ENCODE data around the gene ROBO1. TPM values are rescaled to one million over a fixed set of nuclear protein-coding genes. Genes with fewer than 3 reads are reported as not detected.

The ROBO1 gene
- total and polyA plus RNA-seq, 12 donors: 6.4 to 144 (median 43.9) TPM

DNA sequence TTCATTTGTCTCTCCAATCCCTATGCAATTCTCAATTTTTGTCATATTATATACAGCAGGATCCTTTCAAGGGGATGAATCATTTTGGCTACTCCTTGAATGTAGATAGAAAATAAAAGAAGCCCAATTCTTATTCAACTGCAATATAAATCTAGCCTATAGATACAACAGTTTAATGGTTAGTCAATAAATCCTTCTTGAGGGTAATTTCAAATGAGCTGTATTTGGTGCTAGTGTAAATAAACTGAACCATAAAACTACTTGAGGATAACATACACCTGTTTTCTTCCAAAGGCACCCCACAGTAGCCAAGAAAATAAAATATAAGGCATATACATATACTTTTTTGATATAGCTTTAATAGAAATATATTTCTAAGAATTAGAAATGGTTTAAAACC is 830.3 kb downstream of the ROBO1 start:
- no peak for TF ChIP-seq POLR2A (IDR thresholded peaks at IDR 0.05)
- TF ChIP-seq, protein P1, sequence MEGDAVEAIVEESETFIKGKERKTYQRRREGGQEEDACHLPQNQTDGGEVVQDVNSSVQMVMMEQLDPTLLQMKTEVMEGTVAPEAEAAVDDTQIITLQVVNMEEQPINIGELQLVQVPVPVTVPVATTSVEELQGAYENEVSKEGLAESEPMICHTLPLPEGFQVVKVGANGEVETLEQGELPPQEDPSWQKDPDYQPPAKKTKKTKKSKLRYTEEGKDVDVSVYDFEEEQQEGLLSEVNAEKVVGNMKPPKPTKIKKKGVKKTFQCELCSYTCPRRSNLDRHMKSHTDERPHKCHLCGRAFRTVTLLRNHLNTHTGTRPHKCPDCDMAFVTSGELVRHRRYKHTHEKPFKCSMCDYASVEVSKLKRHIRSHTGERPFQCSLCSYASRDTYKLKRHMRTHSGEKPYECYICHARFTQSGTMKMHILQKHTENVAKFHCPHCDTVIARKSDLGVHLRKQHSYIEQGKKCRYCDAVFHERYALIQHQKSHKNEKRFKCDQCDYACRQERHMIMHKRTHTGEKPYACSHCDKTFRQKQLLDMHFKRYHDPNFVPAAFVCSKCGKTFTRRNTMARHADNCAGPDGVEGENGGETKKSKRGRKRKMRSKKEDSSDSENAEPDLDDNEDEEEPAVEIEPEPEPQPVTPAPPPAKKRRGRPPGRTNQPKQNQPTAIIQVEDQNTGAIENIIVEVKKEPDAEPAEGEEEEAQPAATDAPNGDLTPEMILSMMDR (IDR thresholded peaks at IDR 0.05): no peak
- intact Hi-C loops (cut with DNase I): no loop called here

DNA sequence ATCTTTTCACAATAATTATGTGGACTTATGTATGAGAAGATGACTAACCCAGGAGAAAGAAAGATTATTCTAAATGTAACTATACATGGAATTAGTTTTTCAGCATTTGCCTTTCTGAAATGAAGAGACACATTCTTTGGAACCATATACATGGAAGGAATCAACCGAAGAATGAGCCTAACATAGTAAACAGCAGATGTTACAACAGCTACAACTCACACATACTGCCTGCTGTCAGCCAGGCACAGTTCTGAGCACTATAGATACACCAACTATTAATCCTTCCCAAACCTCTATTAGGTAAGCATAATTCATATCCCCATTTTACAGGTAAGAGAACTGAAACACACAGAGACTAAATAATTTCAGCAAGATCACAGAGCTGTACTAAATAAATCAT is 840.0 kb downstream of the ROBO1 start:
- intact Hi-C loops (cut with DNase I): no loop called here
- WGBS, 4 donors: 90 to 97% (median 94%) methylated on average over 1 of the region's 1 CpG
- Histone ChIP-seq H3K4me1 (replicated peaks in 1 of 2) (no peaks in the 10 kb centered on the region), H3K9me3 (replicated peaks in 1 of 3) (no peaks in the 10 kb centered on the region), H3K4me3 (no peak overlapping the region), H3K27me3 (no peaks in the 10 kb centered on the region), H3K36me3 (replicated peaks in 1 of 2) (no peaks in the 10 kb centered on the region), H3K27ac (no peak overlapping the region)
- no peak for DNase-seq
- TF ChIP-seq, protein P1 (IDR thresholded peaks at IDR 0.05): no peak
- TF ChIP-seq POLR2A (IDR thresholded peaks at IDR 0.05): no peak

More for the DNA sequence above, 830.3 kb downstream of the ROBO1 start:
- DNase-seq: no peak
- Histone ChIP-seq H3K27ac (no peak overlapping the region), H3K4me3 (no peak overlapping the region), H3K9me3 (replicated peaks in 1 of 3) (no peaks in the 10 kb centered on the region), H3K27me3 (no peaks in the 10 kb centered on the region), H3K36me3 (replicated peaks in 1 of 2) (no peaks in the 10 kb centered on the region), H3K4me1 (replicated peaks in 1 of 2) (peaks cover 0 to 4% of the 10 kb centered on the region in 2 donors)

DNA sequence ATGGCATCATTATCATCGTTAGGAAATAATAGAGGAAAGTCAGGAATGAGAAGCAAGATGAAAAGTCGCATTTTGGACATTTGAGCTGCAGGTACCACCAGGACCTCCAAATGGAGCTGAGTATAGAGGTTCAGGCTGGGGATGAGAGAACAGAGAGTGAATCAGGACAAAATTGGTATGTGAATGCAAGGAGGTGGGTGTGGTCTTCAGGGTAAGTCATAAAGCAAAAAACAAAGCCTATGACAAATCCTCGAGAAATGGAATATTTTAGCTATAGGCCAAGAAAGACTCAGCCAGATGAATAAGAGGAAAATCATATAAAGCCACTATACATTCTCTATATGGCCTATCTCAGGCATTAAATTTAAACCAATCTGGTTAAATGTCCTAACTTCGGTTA is 841.3 kb downstream of the ROBO1 start:
- Histone ChIP-seq H3K27ac (no peak overlapping the region), H3K36me3 (replicated peaks in 1 of 2) (no peaks in the 10 kb centered on the region), H3K9me3 (replicated peaks in 1 of 3) (no peaks in the 10 kb centered on the region), H3K4me1 (replicated peaks in 1 of 2) (no peaks in the 10 kb centered on the region), H3K27me3 (no peaks in the 10 kb centered on the region), H3K4me3 (no peak overlapping the region)
- TF ChIP-seq, protein P1 (IDR thresholded peaks at IDR 0.05): no peak
- TF ChIP-seq POLR2A (IDR thresholded peaks at IDR 0.05): no peak
- WGBS, 4 donors: 88 to 95% (median 91%) methylated on average over 4 of the region's 4 CpGs
- intact Hi-C loops (cut with DNase I): no loop called here
- no peak for DNase-seq

DNA sequence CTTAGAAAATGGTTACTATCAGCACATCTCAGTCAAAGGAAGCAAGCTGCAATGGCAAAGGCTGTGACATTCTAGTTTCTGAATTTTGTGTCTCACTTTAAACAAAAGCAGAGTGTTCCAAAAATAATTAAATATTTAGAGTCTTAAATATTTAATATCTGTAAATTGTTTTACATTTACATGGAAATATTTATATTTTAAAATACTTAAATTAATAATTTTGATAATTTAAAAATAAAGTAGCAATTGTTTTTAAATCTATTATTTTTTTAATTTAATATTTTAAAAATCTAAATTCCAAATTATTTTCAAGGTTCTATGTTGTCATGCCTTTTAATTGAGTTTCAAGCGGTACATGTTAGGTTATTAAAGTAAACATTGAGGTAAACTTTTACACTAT is 843.1 kb downstream of the ROBO1 start:
- TF ChIP-seq, protein P1 (IDR thresholded peaks at IDR 0.05): no peak
- no peak for TF ChIP-seq POLR2A (IDR thresholded peaks at IDR 0.05)
- Histone ChIP-seq H3K4me1 (replicated peaks in 1 of 2) (no peaks in the 10 kb centered on the region), H3K4me3 (no peak overlapping the region), H3K9me3 (replicated peaks in 1 of 3) (no peaks in the 10 kb centered on the region), H3K27me3 (no peaks in the 10 kb centered on the region), H3K36me3 (replicated peaks in 1 of 2) (no peaks in the 10 kb centered on the region), H3K27ac (no peak overlapping the region)
- 93 to 98% (median 97%) methylated on average over 1 of the region's 1 CpG for WGBS, 4 donors
- no peak for DNase-seq
- intact Hi-C loops (cut with DNase I): no loop called here
